ENCODE data around the gene PRKAA2. TPM values are rescaled to one million over a fixed set of nuclear protein-coding genes. Genes with fewer than 3 reads are reported as not detected.

PRKAA2 gene
- total RNA-seq, 4 donors from 2014 or later: 1.1 to 4.3 (median 1.3) TPM

GRCh38 chr1:56710646-56711045 is 65.5 kb downstream of the PRKAA2 start:
- Histone ChIP-seq H3K9me3 (no peaks in the 10 kb centered on the region), H3K27ac (no peak overlapping the region), H3K36me3 (no peaks in the 10 kb centered on the region), H3K4me1 (no peaks in the 10 kb centered on the region), H3K27me3 (no peaks in the 10 kb centered on the region), H3K4me3 (no peak overlapping the region)
- TF ChIP-seq POLR2AphosphoS5 (IDR thresholded peaks at IDR 0.05): no peak
- TF ChIP-seq CTCF (IDR thresholded peaks at IDR 0.05): no peak
- TF ChIP-seq POLR2A (IDR thresholded peaks at IDR 0.05): no peak
- no peak for TF ChIP-seq EP300 (IDR thresholded peaks at IDR 0.05)
- no peak for DNase-seq (ENCODE audit: low spot score in 2 of 2)

- no peak overlapping the region for H3K4me3 ChIP-seq
- TF ChIP-seq CTCF (IDR thresholded peaks at IDR 0.05) (no peak), POLR2AphosphoS5 (IDR thresholded peaks at IDR 0.05) (no peak), POLR2A (IDR thresholded peaks at IDR 0.05) (no peak), EP300 (IDR thresholded peaks at IDR 0.05) (no peak)
- H3K9me3 ChIP-seq: no peaks in the 10 kb centered on the region
- H3K4me1 ChIP-seq: no peaks in the 10 kb centered on the region
- no peaks in the 10 kb centered on the region for H3K27me3 ChIP-seq
- no peak for DNase-seq (ENCODE audit: low spot score in 2 of 2)
- H3K36me3 ChIP-seq: no peaks in the 10 kb centered on the region
- WGBS: 72% methylated on average over 1 of the region's 1 CpG
- no peak overlapping the region for H3K27ac ChIP-seq
These were observed 67.0 kb downstream of the PRKAA2 start for GRCh38 chr1:56712150-56712549.

- H3K4me3 ChIP-seq: no peak overlapping the region
- no peaks in the 10 kb centered on the region for H3K27me3 ChIP-seq
- TF ChIP-seq EP300 (IDR thresholded peaks at IDR 0.05) (no peak), POLR2A (IDR thresholded peaks at IDR 0.05) (no peak), POLR2AphosphoS5 (IDR thresholded peaks at IDR 0.05) (no peak), CTCF (IDR thresholded peaks at IDR 0.05) (no peak)
- no peaks in the 10 kb centered on the region for H3K36me3 ChIP-seq
- H3K27ac ChIP-seq: no peak overlapping the region
- no peaks in the 10 kb centered on the region for H3K4me1 ChIP-seq
- no peaks in the 10 kb centered on the region for H3K9me3 ChIP-seq
- DNase-seq (ENCODE audit: low spot score in 2 of 2): no peak
- WGBS: 93% methylated on average over 1 of the region's 1 CpG
These were observed 68.0 kb downstream of the PRKAA2 start for GRCh38 chr1:56713112-56713511.

GRCh38 chr1:56715156-56715555 is 70.0 kb downstream of the PRKAA2 start:
- no peaks in the 10 kb centered on the region for H3K27me3 ChIP-seq
- H3K4me3 ChIP-seq: no peak overlapping the region
- H3K27ac ChIP-seq: no peak overlapping the region
- no peak for DNase-seq (ENCODE audit: low spot score in 2 of 2)
- no peaks in the 10 kb centered on the region for H3K4me1 ChIP-seq
- TF ChIP-seq POLR2AphosphoS5 (IDR thresholded peaks at IDR 0.05): no peak
- no peak for TF ChIP-seq EP300 (IDR thresholded peaks at IDR 0.05)
- TF ChIP-seq CTCF (IDR thresholded peaks at IDR 0.05): no peak
- no peak for TF ChIP-seq POLR2A (IDR thresholded peaks at IDR 0.05)
- H3K9me3 ChIP-seq: no peaks in the 10 kb centered on the region
- no peaks in the 10 kb centered on the region for H3K36me3 ChIP-seq
- 50% methylated on average over 1 of the region's 1 CpG for WGBS

- TF ChIP-seq POLR2A (IDR thresholded peaks at IDR 0.05) (no peak), POLR2AphosphoS5 (IDR thresholded peaks at IDR 0.05) (no peak), CTCF (IDR thresholded peaks at IDR 0.05) (no peak), EP300 (IDR thresholded peaks at IDR 0.05) (no peak)
- Histone ChIP-seq H3K4me1 (no peaks in the 10 kb centered on the region), H3K36me3 (no peaks in the 10 kb centered on the region), H3K27ac (no peak overlapping the region), H3K4me3 (no peak overlapping the region), H3K9me3 (no peaks in the 10 kb centered on the region), H3K27me3 (no peaks in the 10 kb centered on the region)
- no peak for DNase-seq (ENCODE audit: low spot score in 2 of 2)
- 77% methylated on average over 1 of the region's 1 CpG for WGBS
These were observed 74.1 kb downstream of the PRKAA2 start for GRCh38 chr1:56719171-56719570.

Measured in suprapubic skin (tissue), 4 donors.